Stimulated activated memory B cell treated with anti-CD40 and anti-IgM and Interleukin-4, amounts not matched to agents 10 μg/mL and 1 μg/mL and 100 μg/mL, for 72 hours (primary cell): ENCODE measurements around the gene CYFIP2.
"Not testable (repeated sequence)": the region's sequence is repeated elsewhere in the genome, so short reads cannot be mapped to it uniquely, and the experiment has no call there.

Experiments
- ATAC-seq: fragments of 150-1000 bp; cut with Tn5 transposase; 2 replicates; pipeline ENCODE4 v1.10.0; 2021
- H3K27ac Mint-ChIP-seq: one replicate; pipeline ENCODE4 v1.8.0; 2022; ENCODE audit warnings: mild to moderate bottlenecking, mixed read lengths
- H3K27me3 Mint-ChIP-seq: one replicate; pipeline ENCODE4 v1.8.0; 2022; ENCODE audit warnings: mixed read lengths
- H3K36me3 Mint-ChIP-seq: one replicate; pipeline ENCODE4 v1.8.0; 2022; ENCODE audit warnings: mixed read lengths
- H3K4me1 Mint-ChIP-seq: one replicate; pipeline ENCODE4 v1.8.0; 2022; ENCODE audit warnings: mixed read lengths
- H3K4me3 Mint-ChIP-seq: one replicate; pipeline ENCODE4 v1.8.0; 2022; ENCODE audit warnings: mild to moderate bottlenecking, moderate library complexity, mixed read lengths
- H3K9me3 Mint-ChIP-seq: one replicate; pipeline ENCODE4 v1.8.0; 2022; ENCODE audit warnings: mixed read lengths

The CYFIP2 gene

GRCh38 chr5:157265714-157266285 lies at the start of gene CYFIP2:
Gene CYFIP2 (plus strand): TSS chr5:157266123. CDS start chr5:157285362, 19,239 bp downstream.
- peak; percentile 96 for ATAC-seq
- Mint-ChIP-seq H3K27ac (peak within 1 kb of the TSS; percentile 96), H3K4me3 (peak within 1 kb of the TSS; percentile 99), H3K9me3 (no peaks in the 10 kb centered on the region), H3K4me1 (peaks cover 62% of the 10 kb centered on the region), H3K36me3 (peaks cover 31% of the 10 kb centered on the region), H3K27me3 (no peaks in the 10 kb centered on the region)

GRCh38 chr5:157216391-157217142 lies 49.4 kb upstream of the CYFIP2 start:
- ATAC-seq, result peak; percentile 18
- H3K27me3 Mint-ChIP-seq, result no peaks in the 10 kb centered on the region

GRCh38 chr5:157217289-157218024 lies 48.5 kb upstream of the CYFIP2 start:
- Mint-ChIP-seq H3K27ac (peak overlapping the region; percentile 48), H3K4me1 (peaks cover 63% of the 10 kb centered on the region), H3K9me3 (no peaks in the 10 kb centered on the region), H3K27me3 (no peaks in the 10 kb centered on the region), H3K4me3 (no peak overlapping the region), H3K36me3 (no peaks in the 10 kb centered on the region)
- no peak for ATAC-seq

More at GRCh38 chr5:157216391-157217142, 49.4 kb upstream of the CYFIP2 start:
- H3K36me3 Mint-ChIP-seq, result no peaks in the 10 kb centered on the region
- H3K4me1 Mint-ChIP-seq, result peaks cover 54% of the 10 kb centered on the region
- no peak overlapping the region for H3K4me3 Mint-ChIP-seq
- H3K27ac Mint-ChIP-seq, result no peak overlapping the region
- H3K9me3 Mint-ChIP-seq, result no peaks in the 10 kb centered on the region

- H3K4me1 Mint-ChIP-seq, result peaks cover 63% of the 10 kb centered on the region
- peak overlapping the region; percentile 26 for H3K27ac Mint-ChIP-seq
- H3K36me3 Mint-ChIP-seq, result no peaks in the 10 kb centered on the region
- H3K9me3 Mint-ChIP-seq, result no peaks in the 10 kb centered on the region
- H3K27me3 Mint-ChIP-seq, result no peaks in the 10 kb centered on the region
- H3K4me3 Mint-ChIP-seq, result no peak overlapping the region
- ATAC-seq, result peak; percentile 67
Observed at GRCh38 chr5:157219491-157220271, 46.2 kb upstream of the CYFIP2 start.

GRCh38 chr5:157221959-157222358 lies 44.0 kb upstream of the CYFIP2 start:
- no peaks in the 10 kb centered on the region for H3K9me3 Mint-ChIP-seq
- H3K4me1 Mint-ChIP-seq, result peaks cover 46% of the 10 kb centered on the region
- no peak for ATAC-seq
- no peaks in the 10 kb centered on the region for H3K27me3 Mint-ChIP-seq
- H3K4me3 Mint-ChIP-seq, result no peak overlapping the region
- H3K27ac Mint-ChIP-seq, result no peak overlapping the region
- no peaks in the 10 kb centered on the region for H3K36me3 Mint-ChIP-seq

GRCh38 chr5:157222506-157223230 lies 43.3 kb upstream of the CYFIP2 start:
- Mint-ChIP-seq H3K36me3 (no peaks in the 10 kb centered on the region), H3K27ac (no peak overlapping the region), H3K4me3 (no peak overlapping the region), H3K9me3 (no peaks in the 10 kb centered on the region), H3K27me3 (no peaks in the 10 kb centered on the region), H3K4me1 (peaks cover 39% of the 10 kb centered on the region)
- peak; percentile 54 for ATAC-seq

- Mint-ChIP-seq H3K4me1 (peaks cover 23% of the 10 kb centered on the region), H3K36me3 (no peaks in the 10 kb centered on the region), H3K27ac (no peak overlapping the region), H3K9me3 (no peaks in the 10 kb centered on the region), H3K27me3 (no peaks in the 10 kb centered on the region), H3K4me3 (no peak overlapping the region)
- no peak for ATAC-seq
Observed at GRCh38 chr5:157225469-157226422, 40.2 kb upstream of the CYFIP2 start.

- H3K36me3 Mint-ChIP-seq, result no peaks in the 10 kb centered on the region
- H3K27me3 Mint-ChIP-seq, result no peaks in the 10 kb centered on the region
- H3K27ac Mint-ChIP-seq, result no peak overlapping the region
- H3K9me3 Mint-ChIP-seq, result no peaks in the 10 kb centered on the region
- no peak overlapping the region for H3K4me3 Mint-ChIP-seq
- no peak for ATAC-seq
- peaks cover 6% of the 10 kb centered on the region for H3K4me1 Mint-ChIP-seq
Observed at GRCh38 chr5:157230610-157231009, 35.3 kb upstream of the CYFIP2 start.

- ATAC-seq, result no peak
- Mint-ChIP-seq H3K9me3 (no peaks in the 10 kb centered on the region), H3K27me3 (no peaks in the 10 kb centered on the region), H3K4me3 (no peak overlapping the region), H3K36me3 (no peaks in the 10 kb centered on the region), H3K27ac (no peak overlapping the region), H3K4me1 (no peaks in the 10 kb centered on the region)
Observed at GRCh38 chr5:157232706-157233105, 33.2 kb upstream of the CYFIP2 start.

GRCh38 chr5:157233515-157233914 lies 32.4 kb upstream of the CYFIP2 start:
- ATAC-seq, result no peak
- H3K36me3 Mint-ChIP-seq, result no peaks in the 10 kb centered on the region
- H3K27ac Mint-ChIP-seq, result no peak overlapping the region
- H3K27me3 Mint-ChIP-seq, result no peaks in the 10 kb centered on the region
- H3K9me3 Mint-ChIP-seq, result no peaks in the 10 kb centered on the region
- H3K4me3 Mint-ChIP-seq, result no peak overlapping the region
- no peaks in the 10 kb centered on the region for H3K4me1 Mint-ChIP-seq

- Mint-ChIP-seq H3K36me3 (no peaks in the 10 kb centered on the region), H3K9me3 (no peaks in the 10 kb centered on the region), H3K27me3 (no peaks in the 10 kb centered on the region), H3K27ac (no peak overlapping the region), H3K4me1 (no peaks in the 10 kb centered on the region), H3K4me3 (no peak overlapping the region)
- no peak for ATAC-seq
Observed at GRCh38 chr5:157236423-157236822, 29.5 kb upstream of the CYFIP2 start.

- no peak overlapping the region for H3K27ac Mint-ChIP-seq
- no peaks in the 10 kb centered on the region for H3K4me1 Mint-ChIP-seq
- no peaks in the 10 kb centered on the region for H3K36me3 Mint-ChIP-seq
- H3K9me3 Mint-ChIP-seq, result no peaks in the 10 kb centered on the region
- ATAC-seq, result no peak
- H3K4me3 Mint-ChIP-seq, result no peak overlapping the region
- H3K27me3 Mint-ChIP-seq, result no peaks in the 10 kb centered on the region
Observed at GRCh38 chr5:157241483-157241882, 24.4 kb upstream of the CYFIP2 start.

- not testable (repeated sequence) for H3K36me3 Mint-ChIP-seq, H3K4me1 Mint-ChIP-seq, H3K27me3 Mint-ChIP-seq, H3K4me3 Mint-ChIP-seq, H3K9me3 Mint-ChIP-seq, ATAC-seq, H3K27ac Mint-ChIP-seq
Observed at GRCh38 chr5:157244704-157245103, 21.2 kb upstream of the CYFIP2 start.

GRCh38 chr5:157245476-157245875 lies 20.4 kb upstream of the CYFIP2 start:
- Mint-ChIP-seq H3K27me3 (no peaks in the 10 kb centered on the region), H3K9me3 (no peaks in the 10 kb centered on the region), H3K4me1 (no peaks in the 10 kb centered on the region), H3K27ac (no peak overlapping the region), H3K36me3 (no peaks in the 10 kb centered on the region), H3K4me3 (no peak overlapping the region)
- ATAC-seq, result no peak
